ENCODE data around the gene EPC1.

Gene EPC1

GRCh38 chr10:32347363-32348022, 535 bp upstream of the EPC1 start:
- no peak for TF ChIP-seq TCF4 (CRISPR knock-in tag; IDR thresholded peaks at IDR 0.05; ENCODE audit: borderline replicate concordance)
- ATAC-seq, result no peak; the same call in 2 of the 3 replicates

GRCh38 chr10:32346134-32346550, 816 bp downstream of the EPC1 start:
- peak; percentile 97 for ATAC-seq
- TF ChIP-seq ZFP30 (CRISPR knock-in tag; IDR thresholded peaks at IDR 0.05), result no peak
- TF ChIP-seq OSR1 (CRISPR knock-in tag; IDR thresholded peaks at IDR 0.05), result no peak
- TF ChIP-seq BACH2 (CRISPR knock-in tag; IDR thresholded peaks at IDR 0.05; ENCODE audit: borderline replicate concordance), result no peak
- TF ChIP-seq ZNF70 (CRISPR knock-in tag; IDR thresholded peaks at IDR 0.05), result no peak
- TF ChIP-seq ZFP3 (CRISPR knock-in tag; IDR thresholded peaks at IDR 0.05), result no peak
- no peak for TF ChIP-seq SNAI2 (CRISPR knock-in tag; IDR thresholded peaks at IDR 0.05)
- no peak for TF ChIP-seq PPARA (CRISPR knock-in tag; IDR thresholded peaks at IDR 0.05; ENCODE audit: borderline replicate concordance)
- no peak for TF ChIP-seq ARNTL (CRISPR knock-in tag; IDR thresholded peaks at IDR 0.05; ENCODE audit: borderline replicate concordance, low read depth)
- peak; percentile 60; the same call in 1 of the 2 replicates for TF ChIP-seq TSHZ2 (CRISPR knock-in tag; IDR thresholded peaks at IDR 0.05)

GRCh38 chr10:32341596-32341995, 5.4 kb downstream of the EPC1 start:
- no peak for TF ChIP-seq BACH2 (CRISPR knock-in tag; IDR thresholded peaks at IDR 0.05; ENCODE audit: borderline replicate concordance)
- no peak for TF ChIP-seq ZC3H10 (CRISPR knock-in tag; IDR thresholded peaks at IDR 0.05)
- TF ChIP-seq ISL1 (CRISPR knock-in tag; IDR thresholded peaks at IDR 0.05), result no peak
- no peak for TF ChIP-seq GLIS3 (CRISPR knock-in tag; IDR thresholded peaks at IDR 0.05)
- no peak for TF ChIP-seq CSRNP3 (CRISPR knock-in tag; IDR thresholded peaks at IDR 0.05)
- ATAC-seq, result no peak

- no peak for ATAC-seq
- TF ChIP-seq GLIS3 (CRISPR knock-in tag; IDR thresholded peaks at IDR 0.05), result no peak
- no peak for TF ChIP-seq CREB5 (CRISPR knock-in tag; IDR thresholded peaks at IDR 0.05; ENCODE audit: low read depth)
- no peak for TF ChIP-seq TCF4 (CRISPR knock-in tag; IDR thresholded peaks at IDR 0.05; ENCODE audit: borderline replicate concordance)
- no peak for TF ChIP-seq ZFP3 (CRISPR knock-in tag; IDR thresholded peaks at IDR 0.05)
- no peak for TF ChIP-seq TOX (CRISPR knock-in tag; IDR thresholded peaks at IDR 0.05; ENCODE audit: borderline replicate concordance)
- TF ChIP-seq PATZ1 (CRISPR knock-in tag; IDR thresholded peaks at IDR 0.05; ENCODE audit: borderline replicate concordance), result no peak
- no peak for TF ChIP-seq RARB (CRISPR knock-in tag; IDR thresholded peaks at IDR 0.05)
- no peak for TF ChIP-seq OSR1 (CRISPR knock-in tag; IDR thresholded peaks at IDR 0.05)
- no peak for TF ChIP-seq ZNF8 (CRISPR knock-in tag; IDR thresholded peaks at IDR 0.05)
- TF ChIP-seq BACH2 (CRISPR knock-in tag; IDR thresholded peaks at IDR 0.05; ENCODE audit: borderline replicate concordance), result no peak
- no peak for TF ChIP-seq POU6F1 (CRISPR knock-in tag; IDR thresholded peaks at IDR 0.05; ENCODE audit: borderline replicate concordance, low read depth)
- TF ChIP-seq ESRRG (CRISPR knock-in tag; IDR thresholded peaks at IDR 0.05), result no peak
- TF ChIP-seq TSHZ2 (CRISPR knock-in tag; IDR thresholded peaks at IDR 0.05), result no peak
- no peak for TF ChIP-seq ISL1 (CRISPR knock-in tag; IDR thresholded peaks at IDR 0.05)
- TF ChIP-seq SNAI2 (CRISPR knock-in tag; IDR thresholded peaks at IDR 0.05), result no peak
- no peak for TF ChIP-seq PPARA (CRISPR knock-in tag; IDR thresholded peaks at IDR 0.05; ENCODE audit: borderline replicate concordance)
Observed at GRCh38 chr10:32340596-32341180, 6.3 kb downstream of the EPC1 start.

All from SK-N-SH treated with all-trans-retinoic acid at 6 μM for 48 hours (cell line).